DMS79 treated with DMSO at 0.1 percent for 48 hours (cell line): ENCODE results near the gene BICD2.

Source experiments
- DNase-seq: peaks from one replicate; lab custom pipeline; 2025; lab: John Stamatoyannopoulos, UW

The BICD2 gene

GRCh38 chr9:92747459-92748232 lies 17.0 kb downstream of the BICD2 start:
- DNase-seq = no peak

- DNase-seq = no peak
Observed at GRCh38 chr9:92746567-92747458, 17.8 kb downstream of the BICD2 start.

- DNase-seq = no peak
Observed at GRCh38 chr9:92745881-92746280, 18.8 kb downstream of the BICD2 start.

GRCh38 chr9:92745331-92745730 lies 19.3 kb downstream of the BICD2 start:
- no peak for DNase-seq

- DNase-seq = no peak
Observed at GRCh38 chr9:92740969-92741368, 23.7 kb downstream of the BICD2 start.

- DNase-seq = no peak
Observed at GRCh38 chr9:92740446-92740961, 24.1 kb downstream of the BICD2 start.

- DNase-seq = no peak
Observed at GRCh38 chr9:92740009-92740408, 24.6 kb downstream of the BICD2 start.

GRCh38 chr9:92739346-92739970 lies 25.2 kb downstream of the BICD2 start:
- no peak for DNase-seq

GRCh38 chr9:92738661-92739081 lies 26.0 kb downstream of the BICD2 start:
- DNase-seq = no peak

GRCh38 chr9:92737611-92738299 lies 26.9 kb downstream of the BICD2 start:
- no peak for DNase-seq

- DNase-seq = no peak
Observed at GRCh38 chr9:92737216-92737606, 27.4 kb downstream of the BICD2 start.

- no peak for DNase-seq
Observed at GRCh38 chr9:92736563-92737215, 27.9 kb downstream of the BICD2 start.

- no peak for DNase-seq
Observed at GRCh38 chr9:92735636-92736562, 28.7 kb downstream of the BICD2 start.

GRCh38 chr9:92734931-92735635 lies 29.6 kb downstream of the BICD2 start:
- DNase-seq = no peak

- no peak for DNase-seq
Observed at GRCh38 chr9:92730897-92731296, 33.7 kb downstream of the BICD2 start.

- DNase-seq = no peak
Observed at GRCh38 chr9:92729735-92730155, 34.9 kb downstream of the BICD2 start.

GRCh38 chr9:92728831-92729734 lies 35.5 kb downstream of the BICD2 start:
- no peak for DNase-seq
